Fibroblast of villous mesenchyme (primary cell): ENCODE data around the gene CMAS. TPM values are rescaled to one million over a fixed set of nuclear protein-coding genes. Genes with fewer than 3 reads are reported as not detected.

Experiments
- DNase-seq: peaks from one replicate; pipeline ENCODE4 v3.0.0-alpha.2; 2010; ENCODE audit warnings: low read depth
- H3K4me3 ChIP-seq: 2 replicates; pipeline ENCODE4 v1.5.1; 2011; ENCODE audit warnings: low read depth, mild to moderate bottlenecking, low read length
- CTCF ChIP-seq: IDR thresholded peaks from 2 replicates; pipeline ENCODE4 v1.5.1; 2012; ENCODE audit warnings: low read depth, mild to moderate bottlenecking, low read length; ENCODE audit not compliant: insufficient read depth
- total RNA-seq: library from RNA; depleted of rRNA; stranded (reverse); fragments of >200 nt; gene quantifications from 2 replicates; pipeline ENCODE4 v1.2.3, GENCODE V29; 2012

CMAS gene
- total RNA-seq, 1 donor = 28.1 TPM

DNA sequence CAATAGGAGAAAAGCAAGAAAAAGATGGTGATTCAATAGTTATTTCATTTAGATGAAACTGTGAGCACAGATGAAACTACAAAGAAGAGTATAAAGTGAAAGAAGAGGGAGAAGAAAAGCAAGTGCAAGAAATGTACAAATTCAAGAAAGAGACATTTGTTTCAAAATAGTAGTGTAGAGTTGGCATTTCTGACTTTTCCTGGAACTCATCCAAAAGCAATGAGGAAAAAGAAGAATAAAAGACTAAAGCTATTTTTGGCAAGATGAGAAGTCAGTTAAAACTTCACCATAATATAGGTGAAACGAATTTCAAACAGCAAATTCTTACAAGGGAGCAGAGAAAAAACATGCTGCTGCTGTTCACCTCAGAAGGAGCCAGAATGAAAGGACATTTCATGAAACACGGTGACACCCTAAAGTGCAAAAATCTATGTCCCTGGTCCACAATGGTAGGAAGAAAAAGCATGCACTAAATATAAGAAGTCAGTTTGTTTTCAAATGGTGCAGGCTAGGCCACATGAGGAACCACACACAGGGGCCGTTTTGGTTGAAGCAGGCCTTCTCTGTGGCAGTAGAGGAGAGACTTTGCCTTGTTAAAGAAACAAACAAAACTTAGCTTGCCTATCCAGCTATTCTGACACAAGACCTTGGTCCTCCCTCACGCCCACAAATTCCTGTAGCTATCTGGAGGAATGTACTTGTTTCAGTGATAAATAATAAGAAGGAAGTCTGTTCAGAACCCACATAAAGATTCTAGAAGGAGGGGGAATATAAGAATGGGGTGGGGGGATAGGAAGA, 11.1 kb upstream of the CMAS start:
- no peak for TF ChIP-seq CTCF
- no peak for DNase-seq
- H3K4me3 ChIP-seq = no peak overlapping the region

DNA sequence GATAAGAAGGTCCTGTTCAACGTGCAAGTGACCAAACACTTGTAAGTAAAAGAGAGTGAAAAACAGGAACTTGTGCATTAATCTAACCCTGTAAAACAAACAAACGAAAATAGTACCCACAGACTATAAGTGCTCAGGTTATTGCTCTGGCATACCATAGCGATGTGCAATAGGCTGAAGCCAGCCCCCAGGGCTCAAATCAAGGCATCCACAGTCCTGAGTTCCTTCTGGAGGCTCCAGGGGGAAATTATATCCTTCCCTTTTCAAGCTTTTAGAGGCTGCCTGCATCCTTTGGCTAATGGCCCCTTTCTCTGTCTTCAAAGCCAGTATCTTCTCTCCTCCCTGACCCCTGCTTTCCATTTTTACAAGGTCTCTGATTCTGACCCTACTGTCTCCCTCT, 8.1 kb upstream of the CMAS start:
- TF ChIP-seq CTCF = no peak
- DNase-seq = no peak
- no peak overlapping the region for H3K4me3 ChIP-seq

GRCh38 chr12:22038734-22039133, 7.3 kb upstream of the CMAS start:
- no peak overlapping the region for H3K4me3 ChIP-seq
- DNase-seq = no peak
- TF ChIP-seq CTCF = no peak

GRCh38 chr12:22039361-22039760, 6.7 kb upstream of the CMAS start:
- H3K4me3 ChIP-seq = no peak overlapping the region
- DNase-seq = no peak
- no peak for TF ChIP-seq CTCF

DNA sequence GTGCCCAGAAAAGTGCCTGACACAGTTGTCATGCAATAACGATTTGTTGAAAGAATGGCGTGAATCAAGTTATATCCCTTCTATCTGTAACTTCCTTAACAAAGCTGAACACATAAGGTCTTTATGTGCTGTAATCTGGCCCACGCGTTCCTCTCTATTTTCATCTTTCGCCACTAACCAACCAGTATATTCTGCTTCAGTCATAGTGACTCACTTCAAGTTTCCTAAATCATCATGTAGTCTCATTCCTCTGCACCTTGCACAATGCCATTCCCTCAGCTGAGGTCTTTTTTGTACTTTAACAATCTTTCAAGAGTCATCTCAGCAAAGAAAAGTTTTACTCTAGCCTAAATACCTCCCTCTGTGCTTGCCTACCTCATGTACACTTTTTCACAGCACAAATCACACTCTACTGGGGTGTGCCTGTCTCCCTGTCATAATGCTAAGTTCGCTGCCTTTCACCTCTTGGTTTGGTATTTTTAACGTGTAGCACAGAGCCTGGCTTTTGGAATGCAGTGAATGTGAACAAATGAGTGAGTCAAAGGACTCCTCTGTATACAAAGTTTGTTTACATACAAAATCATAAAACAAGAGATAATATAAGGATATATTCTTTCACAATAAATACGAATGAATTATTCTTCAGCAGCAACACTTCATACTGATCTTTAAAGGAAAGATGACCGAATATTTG, 2.9 kb upstream of the CMAS start:
- no peak overlapping the region for H3K4me3 ChIP-seq
- no peak for TF ChIP-seq CTCF
- DNase-seq = peak; percentile 60

- no peak overlapping the region for H3K4me3 ChIP-seq
- no peak for DNase-seq
- TF ChIP-seq CTCF = no peak
These were observed 2.1 kb upstream of the CMAS start for GRCh38 chr12:22043943-22044342.
